NCI-H2227 treated with DMSO at 0.1 percent for 48 hours (cell line): Measurements from ENCODE around the gene KRT77.
"Not testable (repeated sequence)": the region's sequence is repeated elsewhere in the genome, so short reads cannot be mapped to it uniquely, and the experiment has no call there.

ENCODE experiments used
- DNase-seq: peaks from one replicate; lab custom pipeline; 2025; lab: John Stamatoyannopoulos, UW

KRT77 gene

GRCh38 chr12:52703424-52703823 is at the start of gene KRT77:
TSS of gene KRT77 (minus strand) at chr12:52703524. CDS start at chr12:52703434, 90 bp downstream.
- no peak for DNase-seq

GRCh38 chr12:52752516-52752915 is 49.2 kb upstream of the KRT77 start:
- DNase-seq: no peak

GRCh38 chr12:52751795-52752194 is 48.5 kb upstream of the KRT77 start:
- no peak for DNase-seq

- DNase-seq: not testable (repeated sequence)
Observed at GRCh38 chr12:52750532-52750931, 47.2 kb upstream of the KRT77 start.

- no peak for DNase-seq
Observed at GRCh38 chr12:52749827-52750226, 46.5 kb upstream of the KRT77 start.

GRCh38 chr12:52748578-52748977 is 45.3 kb upstream of the KRT77 start:
- DNase-seq: no peak

- DNase-seq: no peak
Observed at GRCh38 chr12:52745554-52745953, 42.2 kb upstream of the KRT77 start.

- DNase-seq: no peak
Observed at GRCh38 chr12:52744493-52745156, 41.3 kb upstream of the KRT77 start.

- no peak for DNase-seq
Observed at GRCh38 chr12:52742822-52743457, 39.6 kb upstream of the KRT77 start.

- no peak for DNase-seq
Observed at GRCh38 chr12:52742196-52742580, 38.9 kb upstream of the KRT77 start.

- DNase-seq: no peak
Observed at GRCh38 chr12:52741375-52742195, 38.3 kb upstream of the KRT77 start.

- DNase-seq: no peak
Observed at GRCh38 chr12:52740584-52740983, 37.3 kb upstream of the KRT77 start.

GRCh38 chr12:52739963-52740362 is 36.6 kb upstream of the KRT77 start:
- no peak for DNase-seq

GRCh38 chr12:52735816-52736632 is 32.7 kb upstream of the KRT77 start:
- DNase-seq: no peak

- DNase-seq: no peak
Observed at GRCh38 chr12:52735106-52735505, 31.8 kb upstream of the KRT77 start.

GRCh38 chr12:52730793-52731192 is 27.5 kb upstream of the KRT77 start:
- DNase-seq: no peak

- DNase-seq: no peak
Observed at GRCh38 chr12:52730383-52730782, 27.1 kb upstream of the KRT77 start.

GRCh38 chr12:52729147-52729546 is 25.8 kb upstream of the KRT77 start:
- no peak for DNase-seq

- no peak for DNase-seq
Observed at GRCh38 chr12:52728374-52728773, 25.1 kb upstream of the KRT77 start.

GRCh38 chr12:52727037-52727436 is 23.7 kb upstream of the KRT77 start:
- DNase-seq: no peak

GRCh38 chr12:52726451-52726850 is 23.1 kb upstream of the KRT77 start:
- no peak for DNase-seq

- DNase-seq: no peak
Observed at GRCh38 chr12:52724384-52724783, 21.1 kb upstream of the KRT77 start.
